MM.1S (cell line): Measurements from ENCODE around the gene OGDHL.

Experiments used
- DNase-seq: peaks from one replicate; pipeline ENCODE4 v3.0.0-alpha.2; 2015
- H2AFZ ChIP-seq: fragments of 300-600 bp; sonication (generic); 2 replicates; pipeline ENCODE4 v1.6.0; 2016; ENCODE audit warnings: antibody characterized with exemption, low read length
- H3F3A ChIP-seq: fragments of 300-600 bp; sonication (generic); 2 replicates; pipeline ENCODE4 v1.6.1; 2016; ENCODE audit warnings: mild to moderate bottlenecking, antibody characterized with exemption, low read length, moderate library complexity, mixed read lengths; ENCODE audit not compliant: insufficient read depth
- H3K27ac ChIP-seq: fragments of 300-600 bp; sonication (generic); 2 replicates; pipeline ENCODE4 v1.5.1; 2016; ENCODE audit warnings: mild to moderate bottlenecking, low read length
- H3K27me3 ChIP-seq: fragments of 300-600 bp; sonication (generic); replicated peaks from 2 replicates; pipeline ENCODE4 v1.6.0; 2016; ENCODE audit warnings: low read length; ENCODE audit not compliant: insufficient read depth
- H3K36me3 ChIP-seq: fragments of 300-600 bp; sonication (generic); replicated peaks from 2 replicates; pipeline ENCODE4 v1.6.1; 2016; ENCODE audit warnings: mild to moderate bottlenecking, low read length, mixed read lengths; ENCODE audit not compliant: insufficient read depth
- H3K4me1 ChIP-seq: fragments of 300-600 bp; sonication (generic); 2 replicates; pipeline ENCODE4 v1.6.1; 2016; ENCODE audit warnings: low read length, mixed read lengths
- H3K4me2 ChIP-seq: fragments of 300-600 bp; sonication (generic); 2 replicates; pipeline ENCODE4 v1.6.0; 2016; ENCODE audit warnings: low read depth, low read length
- H3K4me3 ChIP-seq: fragments of 300-600 bp; sonication (generic); 2 replicates; pipeline ENCODE4 v1.5.1; 2016; ENCODE audit warnings: low read length, mixed read lengths
- H3K79me2 ChIP-seq: fragments of 300-600 bp; sonication (generic); 2 replicates; pipeline ENCODE4 v1.6.1; 2016; ENCODE audit warnings: mixed run types, low read length, mixed read lengths
- H3K9ac ChIP-seq: fragments of 300-600 bp; sonication (generic); 2 replicates; pipeline ENCODE4 v1.6.1; 2016; ENCODE audit warnings: low read length, mixed read lengths
- H3K9me2 ChIP-seq: fragments of 300-600 bp; sonication (generic); replicated peaks from 2 replicates; pipeline ENCODE4 v1.6.1; 2016; ENCODE audit warnings: mild to moderate bottlenecking, low read length, mixed read lengths; ENCODE audit not compliant: insufficient read depth
- H3K9me3 ChIP-seq: fragments of 300-600 bp; sonication (generic); replicated peaks from 2 replicates; pipeline ENCODE4 v1.6.1; 2016; ENCODE audit warnings: mild to moderate bottlenecking, low read length, mixed read lengths; ENCODE audit not compliant: insufficient read depth
- H4K20me1 ChIP-seq: fragments of 300-600 bp; sonication (generic); 2 replicates; pipeline ENCODE4 v1.6.1; 2016; ENCODE audit warnings: mild to moderate bottlenecking, low read length, moderate library complexity, mixed read lengths; ENCODE audit not compliant: insufficient read depth
- CTCF ChIP-seq: fragments of 300-600 bp; sonication (generic); IDR thresholded peaks from 2 replicates; pipeline ENCODE4 v1.5.1; 2016; ENCODE audit warnings: antibody characterized with exemption, low read length, mixed read lengths
- EZH2 ChIP-seq: fragments of 300-600 bp; sonication (generic); optimal IDR thresholded peaks from 2 replicates; pipeline ENCODE3; 2017; ENCODE audit warnings: low read depth, mild to moderate bottlenecking, antibody characterized with exemption, low read length, mixed read lengths
- EZH2phosphoT487 ChIP-seq: fragments of 300-600 bp; sonication (generic); IDR thresholded peaks from 2 replicates; pipeline ENCODE4 v1.6.1; 2018; ENCODE audit warnings: antibody characterized with exemption, low read length

The OGDHL gene

DNA sequence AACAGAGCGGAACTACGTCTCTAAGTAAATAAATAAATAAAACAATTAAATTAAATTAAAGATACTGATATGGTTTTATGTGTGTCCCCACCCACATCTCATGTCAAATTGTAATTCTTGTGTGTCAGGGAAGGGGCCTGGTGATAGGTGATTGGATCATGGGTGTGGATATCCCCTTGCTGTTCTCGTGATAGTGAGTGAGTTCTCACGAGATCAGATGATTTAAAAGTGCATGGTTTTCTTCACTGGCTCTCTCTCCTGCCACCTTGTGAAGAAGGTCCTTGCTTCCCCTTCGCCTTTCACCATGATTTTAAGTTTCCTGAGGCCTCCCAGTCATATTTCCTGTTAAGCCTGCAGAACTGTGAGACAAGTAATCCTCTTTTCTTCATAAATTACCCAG is 29.0 kb upstream of the OGDHL start:
- Histone ChIP-seq H3K27me3 (no peaks in the 10 kb centered on the region), H3K36me3 (no peaks in the 10 kb centered on the region), H2AFZ (no peak overlapping the region), H3K9me3 (no peaks in the 10 kb centered on the region), H3K79me2 (no peaks in the 10 kb centered on the region), H3K4me1 (no peaks in the 10 kb centered on the region), H3K27ac (no peak overlapping the region), H4K20me1 (no peaks in the 10 kb centered on the region), H3F3A (no peaks in the 10 kb centered on the region), H3K9ac (no peak overlapping the region), H3K4me3 (no peak overlapping the region), H3K9me2 (no peaks in the 10 kb centered on the region), H3K4me2 (no peak overlapping the region)
- TF ChIP-seq CTCF (no peak), EZH2phosphoT487 (no peak), EZH2 (no peak)
- DNase-seq = no peak

DNA sequence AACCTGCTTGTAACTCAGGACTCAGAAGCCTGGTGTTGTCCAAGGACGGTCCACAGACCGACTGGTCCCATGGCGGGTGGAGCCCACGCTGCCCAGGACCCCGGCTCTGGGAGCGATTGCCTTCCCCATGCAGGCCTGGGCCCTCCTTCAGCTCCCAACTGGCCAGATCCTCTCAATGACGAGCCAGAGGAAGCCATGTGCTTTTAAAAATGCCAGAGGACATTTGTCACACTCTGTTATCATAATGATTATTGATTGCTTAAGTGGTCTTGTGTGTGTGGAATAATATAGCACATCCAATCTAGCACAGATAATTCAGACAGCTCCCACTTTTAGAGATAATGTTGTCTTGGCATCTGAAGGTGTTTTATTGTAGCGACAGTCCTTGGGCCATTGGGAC is 22.6 kb upstream of the OGDHL start:
- no peaks in the 10 kb centered on the region for H3K27me3 ChIP-seq
- H3K9ac ChIP-seq = no peak overlapping the region
- H3K9me2 ChIP-seq = no peaks in the 10 kb centered on the region
- TF ChIP-seq EZH2phosphoT487 (no peak), CTCF (no peak), EZH2 (no peak)
- H2AFZ ChIP-seq = no peak overlapping the region
- H3F3A ChIP-seq = no peaks in the 10 kb centered on the region
- H3K4me3 ChIP-seq = no peak overlapping the region
- no peak overlapping the region for H3K27ac ChIP-seq
- no peaks in the 10 kb centered on the region for H3K36me3 ChIP-seq
- no peak for DNase-seq
- no peaks in the 10 kb centered on the region for H3K9me3 ChIP-seq
- no peaks in the 10 kb centered on the region for H4K20me1 ChIP-seq
- no peaks in the 10 kb centered on the region for H3K79me2 ChIP-seq
- H3K4me2 ChIP-seq = no peak overlapping the region
- no peaks in the 10 kb centered on the region for H3K4me1 ChIP-seq

DNA sequence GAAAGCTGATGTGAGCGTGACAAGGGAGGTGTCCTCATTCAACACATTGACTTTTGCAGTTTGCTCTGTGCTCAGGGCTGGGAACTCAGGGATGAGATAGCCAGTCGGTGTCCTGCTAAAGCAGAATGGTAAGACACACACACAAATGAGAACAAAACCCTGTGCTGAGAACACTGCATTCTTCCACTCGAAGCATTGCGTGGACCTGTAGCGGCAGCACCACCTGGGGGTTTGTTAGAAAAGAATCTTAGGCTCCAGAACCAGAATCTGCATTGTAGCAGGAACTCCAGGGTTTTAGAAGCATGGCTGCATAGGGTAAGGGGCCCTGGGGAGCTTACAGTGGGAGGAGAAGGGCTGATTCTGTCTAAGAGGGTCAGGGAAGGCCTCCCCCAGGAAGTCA is 21.5 kb upstream of the OGDHL start:
- H3K36me3 ChIP-seq = no peaks in the 10 kb centered on the region
- DNase-seq = no peak
- no peak overlapping the region for H3K27ac ChIP-seq
- H2AFZ ChIP-seq = no peak overlapping the region
- H3K4me2 ChIP-seq = no peak overlapping the region
- no peaks in the 10 kb centered on the region for H3K4me1 ChIP-seq
- no peak overlapping the region for H3K9ac ChIP-seq
- H3K4me3 ChIP-seq = no peak overlapping the region
- H4K20me1 ChIP-seq = no peaks in the 10 kb centered on the region
- H3K9me2 ChIP-seq = no peaks in the 10 kb centered on the region
- H3F3A ChIP-seq = no peaks in the 10 kb centered on the region
- no peak for TF ChIP-seq EZH2
- TF ChIP-seq EZH2phosphoT487 = no peak
- no peak for TF ChIP-seq CTCF
- H3K79me2 ChIP-seq = no peaks in the 10 kb centered on the region
- no peaks in the 10 kb centered on the region for H3K27me3 ChIP-seq
- H3K9me3 ChIP-seq = no peaks in the 10 kb centered on the region
